ENCODE data around the gene ODR4.

DNA sequence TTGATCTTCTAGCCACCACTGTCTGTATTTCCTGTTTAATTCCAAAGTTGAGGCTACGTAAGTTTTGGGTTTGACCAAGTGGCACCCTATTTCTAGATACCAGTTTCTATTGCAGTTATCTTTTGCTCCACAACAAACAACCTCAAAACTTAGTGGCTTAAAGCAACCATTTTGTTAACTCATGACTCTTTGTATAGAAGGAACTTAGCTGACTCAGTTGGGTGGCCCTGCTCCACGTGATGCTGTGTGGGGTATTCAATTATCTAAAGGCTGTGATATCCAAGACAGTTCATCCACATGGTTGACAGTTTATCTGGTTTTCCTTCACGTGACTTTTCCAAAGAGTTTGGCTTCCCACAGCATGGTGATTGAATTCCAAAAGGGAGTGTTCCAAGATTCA lies 50.5 kb downstream of the ODR4 start:
- TF ChIP-seq POLR2A (IDR thresholded peaks at IDR 0.05; ENCODE audit: low read depth, low read length), result no peak
- TF ChIP-seq, protein P1, sequence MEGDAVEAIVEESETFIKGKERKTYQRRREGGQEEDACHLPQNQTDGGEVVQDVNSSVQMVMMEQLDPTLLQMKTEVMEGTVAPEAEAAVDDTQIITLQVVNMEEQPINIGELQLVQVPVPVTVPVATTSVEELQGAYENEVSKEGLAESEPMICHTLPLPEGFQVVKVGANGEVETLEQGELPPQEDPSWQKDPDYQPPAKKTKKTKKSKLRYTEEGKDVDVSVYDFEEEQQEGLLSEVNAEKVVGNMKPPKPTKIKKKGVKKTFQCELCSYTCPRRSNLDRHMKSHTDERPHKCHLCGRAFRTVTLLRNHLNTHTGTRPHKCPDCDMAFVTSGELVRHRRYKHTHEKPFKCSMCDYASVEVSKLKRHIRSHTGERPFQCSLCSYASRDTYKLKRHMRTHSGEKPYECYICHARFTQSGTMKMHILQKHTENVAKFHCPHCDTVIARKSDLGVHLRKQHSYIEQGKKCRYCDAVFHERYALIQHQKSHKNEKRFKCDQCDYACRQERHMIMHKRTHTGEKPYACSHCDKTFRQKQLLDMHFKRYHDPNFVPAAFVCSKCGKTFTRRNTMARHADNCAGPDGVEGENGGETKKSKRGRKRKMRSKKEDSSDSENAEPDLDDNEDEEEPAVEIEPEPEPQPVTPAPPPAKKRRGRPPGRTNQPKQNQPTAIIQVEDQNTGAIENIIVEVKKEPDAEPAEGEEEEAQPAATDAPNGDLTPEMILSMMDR (IDR thresholded peaks at IDR 0.05; ENCODE audit: extremely low read depth in 1 of 2, insufficient read depth in 1 of 2, low read depth in 1 of 2, low read length in 2 of 2), result no peak
- TF ChIP-seq POLR2AphosphoS5 (IDR thresholded peaks at IDR 0.05; ENCODE audit: insufficient read depth, low read depth, low read length), result no peak
- no peak for TF ChIP-seq EZH2 (IDR thresholded peaks at IDR 0.05; ENCODE audit: borderline replicate concordance, low read depth, low read length, severe bottlenecking)
- TF ChIP-seq, protein P2, sequence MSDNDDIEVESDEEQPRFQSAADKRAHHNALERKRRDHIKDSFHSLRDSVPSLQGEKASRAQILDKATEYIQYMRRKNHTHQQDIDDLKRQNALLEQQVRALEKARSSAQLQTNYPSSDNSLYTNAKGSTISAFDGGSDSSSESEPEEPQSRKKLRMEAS (IDR thresholded peaks at IDR 0.05; ENCODE audit: insufficient read depth, insufficient read length), result no peak
- TF ChIP-seq FOS (IDR thresholded peaks at IDR 0.05; ENCODE audit: borderline replicate concordance, insufficient read depth, low read length), result no peak
- TF ChIP-seq MYC (IDR thresholded peaks at IDR 0.05; ENCODE audit: low read depth, low read length), result no peak
- TF ChIP-seq GATA2 (IDR thresholded peaks at IDR 0.05; ENCODE audit: insufficient read depth, insufficient read length, low read depth, low read length), result no peak

Measured in endothelial cell of umbilical vein (primary cell).